NCI-H187 (cell line): ENCODE measurements around the gene PCGF3.
"Not testable (repeated sequence)": the region's sequence is repeated elsewhere in the genome, so short reads cannot be mapped to it uniquely, and the experiment has no call there.

ENCODE experiments used
- DNase-seq, 2 experiments: peaks; one replicate each; lab custom pipeline; 2025; lab: John Stamatoyannopoulos, UW

The PCGF3 gene

DNA sequence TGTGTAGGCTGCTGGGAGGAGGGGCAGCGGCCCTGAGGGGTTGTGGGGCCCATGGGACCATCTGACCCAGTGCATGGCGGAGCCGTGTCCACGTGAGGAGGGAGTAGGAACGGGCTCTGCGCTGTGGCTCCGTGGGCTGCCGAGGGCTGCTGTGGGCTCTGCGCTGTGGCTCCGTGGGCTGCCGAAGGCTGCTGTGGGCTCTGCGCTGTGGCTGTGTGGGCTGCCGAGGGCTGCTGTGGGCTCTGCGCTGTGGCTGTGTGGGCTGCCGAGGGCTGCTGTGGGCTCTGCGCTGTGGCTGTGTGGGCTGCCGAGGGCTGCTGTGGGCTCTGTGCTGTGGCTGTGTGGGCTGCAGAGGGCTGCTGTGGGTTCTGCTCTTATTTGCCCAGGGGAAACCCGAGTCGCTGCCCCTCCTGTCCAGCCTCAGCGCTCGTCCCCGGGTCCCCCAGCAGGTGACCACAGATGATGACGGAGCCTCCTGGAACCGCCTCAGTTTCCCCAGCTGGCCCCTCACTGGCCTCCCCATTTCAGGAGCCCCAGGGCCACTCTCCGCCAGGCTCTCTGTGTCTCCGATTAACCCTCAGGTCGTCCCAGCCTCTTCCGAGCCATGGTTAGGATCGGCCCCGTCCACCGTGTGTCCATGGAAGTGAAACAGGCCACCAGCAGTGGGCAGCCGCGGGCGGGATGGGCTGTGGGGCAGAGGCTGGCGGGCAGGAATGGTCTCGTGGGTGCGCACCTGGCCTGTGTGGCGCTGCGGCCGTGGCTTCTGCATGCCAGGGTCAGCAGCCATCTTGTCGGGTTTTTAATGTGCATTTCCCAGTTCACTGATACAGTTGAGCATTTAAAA, 20.0 kb downstream of the PCGF3 start:
- DNase-seq: no peak

DNA sequence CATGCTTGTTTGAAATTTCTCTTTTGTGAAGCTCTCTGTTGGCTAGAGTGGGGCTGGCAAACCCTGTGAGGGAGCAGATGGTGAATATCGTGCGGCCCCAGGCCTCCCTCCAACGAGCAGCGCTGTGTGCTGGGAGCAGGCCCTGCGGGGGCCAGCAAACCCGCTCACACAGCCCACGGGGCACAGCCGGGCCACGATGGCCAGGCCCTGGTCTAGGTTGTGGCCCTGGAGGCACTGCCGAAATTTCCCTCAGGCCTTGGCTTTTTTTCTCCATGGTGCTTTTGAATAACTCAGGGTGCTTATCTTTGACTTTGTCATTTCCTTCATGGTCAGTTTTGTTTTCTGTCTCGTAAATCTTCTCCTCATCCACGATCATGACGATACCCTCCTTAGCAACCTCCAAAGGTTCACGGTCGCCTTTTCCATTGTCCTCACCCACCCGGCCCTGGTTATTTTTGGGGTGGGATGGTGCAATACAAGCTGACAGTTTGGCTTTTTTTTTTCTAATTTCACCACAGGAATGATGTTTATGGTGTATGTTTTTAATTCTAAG, 20.7 kb downstream of the PCGF3 start:
- no peak for DNase-seq

DNA sequence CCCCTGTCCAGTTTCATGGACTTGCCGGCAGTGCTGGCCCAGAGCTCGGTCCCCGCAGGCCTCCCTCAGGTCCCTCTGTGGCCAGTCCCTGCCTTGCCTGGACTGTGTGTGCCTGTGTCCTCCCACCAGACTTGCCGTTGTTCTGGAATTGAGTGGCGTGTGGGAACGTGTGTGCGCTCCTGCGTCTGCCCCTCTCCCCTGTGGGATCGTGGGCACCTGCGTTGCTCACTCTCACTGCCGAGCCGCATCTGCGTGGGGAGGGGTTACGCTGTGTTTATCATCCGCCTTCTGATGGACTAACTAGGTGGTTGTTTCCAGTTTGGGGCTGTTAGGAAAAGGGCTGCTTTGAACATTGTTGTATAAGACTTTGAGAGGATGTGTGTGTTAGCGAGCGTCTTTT, 21.2 kb downstream of the PCGF3 start:
- no peak for DNase-seq

DNA sequence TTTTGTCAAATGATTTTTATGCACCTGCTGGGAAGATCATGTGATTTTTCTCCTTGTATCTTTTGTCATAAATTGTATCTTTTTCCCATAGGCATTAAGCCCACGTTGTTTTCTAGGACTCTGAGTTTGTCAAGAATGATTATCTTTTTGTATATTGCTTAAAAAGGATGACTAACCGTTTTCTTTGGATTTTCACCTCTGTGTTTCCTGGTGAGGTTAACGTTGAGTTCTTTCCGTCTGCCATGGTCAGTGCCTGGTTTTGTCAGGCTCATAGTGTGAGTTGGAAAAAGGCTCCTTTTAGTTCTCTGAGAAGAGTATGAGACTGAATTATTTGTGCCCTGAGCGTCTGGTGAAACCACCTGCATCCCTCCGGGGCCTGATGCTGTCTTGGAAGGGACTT, 21.9 kb downstream of the PCGF3 start:
- DNase-seq: no peak

DNA sequence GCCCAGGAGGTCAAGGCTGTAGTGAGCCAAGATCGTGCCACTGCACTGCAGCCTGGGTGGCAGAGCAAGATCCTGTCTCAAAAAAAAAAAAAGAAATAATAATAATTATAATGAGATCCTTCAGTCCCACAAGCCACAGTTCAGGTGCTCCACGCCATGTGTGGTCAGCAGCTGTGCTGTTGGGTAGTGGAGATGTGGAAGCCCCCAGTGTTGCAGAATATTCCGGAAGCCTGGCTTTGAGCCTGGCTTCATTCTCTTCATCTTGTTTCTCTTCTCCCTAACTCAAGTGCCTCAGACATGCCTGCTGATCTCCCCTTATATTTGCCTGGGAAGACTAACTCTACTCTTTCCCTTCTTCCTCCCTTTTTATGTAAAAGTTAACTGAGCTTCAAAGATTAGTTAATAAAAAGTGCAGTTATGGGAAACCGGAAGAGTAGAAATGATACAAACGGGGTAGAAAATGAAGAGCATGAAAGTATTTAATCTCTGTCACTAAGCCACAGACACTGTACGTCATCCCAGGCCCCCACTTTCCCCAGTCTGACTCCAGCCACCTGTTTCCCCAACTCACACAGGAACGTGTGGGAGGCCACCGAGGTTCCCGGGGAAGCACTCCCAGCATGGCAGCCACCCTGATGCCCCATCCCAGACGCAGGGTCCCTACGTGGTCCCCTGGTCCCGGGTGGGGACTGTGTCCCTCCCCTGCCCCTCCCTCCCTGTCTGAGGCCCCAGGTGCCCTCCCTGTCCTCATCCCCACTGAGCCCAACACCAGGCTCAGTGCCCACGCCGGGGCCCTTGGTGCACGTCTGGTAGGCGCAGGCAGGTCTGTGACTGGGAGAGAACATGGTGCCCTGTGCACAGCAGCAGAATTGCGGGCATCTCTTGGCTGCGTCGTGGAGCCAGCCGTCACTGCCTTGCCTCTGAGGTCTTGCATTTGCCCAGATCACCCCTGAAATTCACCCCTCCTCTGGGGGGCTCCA, 24.0 kb downstream of the PCGF3 start:
- no peak for DNase-seq

DNA sequence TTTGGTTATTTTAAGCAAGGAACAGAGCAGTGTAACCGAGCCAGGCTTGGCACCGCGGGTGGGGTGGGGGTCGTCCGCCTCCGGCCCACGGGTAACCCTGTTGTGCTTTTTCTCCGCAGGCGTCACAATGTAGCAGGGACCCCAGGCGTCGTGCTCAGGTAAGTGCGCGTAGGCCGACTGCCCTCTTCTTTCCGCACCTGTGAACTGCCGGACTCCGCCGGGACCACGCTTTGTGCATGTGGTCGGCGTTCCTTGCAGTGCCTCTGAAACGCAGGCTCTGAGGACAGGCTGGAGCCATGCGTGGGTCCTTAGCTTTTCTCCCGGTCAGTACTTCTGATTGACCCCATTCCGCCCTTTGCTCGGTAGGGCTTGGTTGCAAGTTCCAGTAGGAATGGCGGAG, 24.9 kb downstream of the PCGF3 start:
- DNase-seq: no peak

DNA sequence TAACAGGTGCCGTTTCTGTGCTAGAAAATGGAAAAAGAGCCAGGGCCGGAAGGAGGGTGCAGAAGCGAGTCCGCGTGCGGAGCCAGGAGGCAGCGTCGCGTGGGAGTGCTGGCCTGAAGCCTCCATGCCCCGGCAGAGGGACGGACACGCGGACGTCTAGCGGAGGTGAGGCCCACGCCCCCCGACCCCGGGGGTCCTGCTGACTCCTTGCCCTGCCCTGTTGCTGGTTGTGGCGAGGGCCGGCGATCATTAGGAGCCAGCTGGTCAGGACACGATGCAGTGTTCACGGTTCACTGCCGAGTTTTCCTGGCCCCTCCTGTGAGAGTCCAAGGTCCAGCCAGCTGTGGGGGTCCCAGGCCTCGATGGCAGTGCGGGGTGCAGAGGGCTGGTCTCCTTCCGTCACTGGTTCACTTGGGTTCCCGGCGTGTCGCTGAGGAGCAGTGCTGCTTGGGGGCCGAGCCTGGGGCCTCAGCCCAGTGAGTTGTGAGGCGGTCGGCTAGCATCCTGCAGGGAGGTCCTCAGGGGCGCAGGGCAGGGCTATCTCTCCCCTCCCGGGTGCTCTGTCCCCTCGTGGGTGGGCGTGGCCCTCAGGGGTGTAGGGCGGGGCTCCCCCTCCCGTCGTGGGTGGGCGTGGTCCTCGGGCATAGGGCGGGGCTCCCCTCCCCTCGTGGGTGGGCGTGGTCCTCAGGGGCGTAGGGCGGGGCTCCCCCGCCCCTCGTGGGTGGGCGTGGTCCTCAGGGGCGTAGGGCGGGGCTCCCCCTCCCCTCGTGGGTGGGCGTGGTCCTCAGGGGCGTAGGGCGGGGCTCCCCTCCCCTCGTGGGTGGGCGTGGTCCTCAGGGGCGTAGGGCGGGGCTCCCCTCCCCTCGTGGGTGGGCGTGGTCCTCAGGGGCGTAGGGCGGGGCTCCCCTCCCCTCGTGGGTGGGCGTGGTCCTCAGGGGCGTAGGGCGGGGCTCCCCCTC, 25.6 kb downstream of the PCGF3 start:
- DNase-seq: not testable (repeated sequence)

DNA sequence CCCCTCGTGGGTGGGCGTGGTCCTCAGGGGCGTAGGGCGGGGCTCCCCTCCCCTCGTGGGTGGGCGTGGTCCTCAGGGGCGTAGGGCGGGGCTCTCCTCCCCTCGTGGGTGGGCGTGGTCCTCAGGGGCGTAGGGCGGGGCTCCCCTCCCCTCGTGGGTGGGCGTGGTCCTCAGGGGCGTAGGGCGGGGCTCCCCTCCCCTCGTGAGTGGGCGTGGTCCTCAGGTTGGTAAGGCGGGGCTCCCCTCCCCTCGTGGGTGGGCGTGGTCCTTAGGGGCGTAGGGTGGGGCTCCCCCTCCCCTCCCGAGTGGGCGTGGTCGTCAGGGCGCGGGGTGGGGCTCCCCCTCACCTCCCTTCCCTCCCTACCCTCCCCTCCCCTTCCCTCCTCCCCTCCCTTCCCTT, 26.3 kb downstream of the PCGF3 start:
- not testable (repeated sequence) for DNase-seq

DNA sequence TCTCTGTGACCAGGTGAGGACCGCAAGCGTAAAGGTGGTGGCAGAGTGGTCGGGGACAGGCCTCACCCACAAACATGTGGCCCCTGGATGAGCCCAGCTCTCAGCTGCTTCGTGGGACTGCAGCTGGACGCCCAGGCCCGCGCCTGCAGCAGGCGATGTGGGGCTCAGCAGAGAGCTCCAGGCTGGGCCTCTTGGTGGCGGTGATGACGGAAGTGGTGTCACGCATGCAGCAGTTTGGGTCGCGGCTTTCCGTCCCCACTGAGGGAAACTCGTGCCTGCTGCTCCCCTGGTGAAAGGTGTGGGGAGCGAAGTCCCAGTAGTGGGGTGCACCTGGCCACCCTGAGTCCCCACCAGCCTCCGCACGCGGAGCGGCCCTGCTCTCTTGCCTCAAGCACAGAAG, 26.9 kb downstream of the PCGF3 start:
- DNase-seq: no peak

DNA sequence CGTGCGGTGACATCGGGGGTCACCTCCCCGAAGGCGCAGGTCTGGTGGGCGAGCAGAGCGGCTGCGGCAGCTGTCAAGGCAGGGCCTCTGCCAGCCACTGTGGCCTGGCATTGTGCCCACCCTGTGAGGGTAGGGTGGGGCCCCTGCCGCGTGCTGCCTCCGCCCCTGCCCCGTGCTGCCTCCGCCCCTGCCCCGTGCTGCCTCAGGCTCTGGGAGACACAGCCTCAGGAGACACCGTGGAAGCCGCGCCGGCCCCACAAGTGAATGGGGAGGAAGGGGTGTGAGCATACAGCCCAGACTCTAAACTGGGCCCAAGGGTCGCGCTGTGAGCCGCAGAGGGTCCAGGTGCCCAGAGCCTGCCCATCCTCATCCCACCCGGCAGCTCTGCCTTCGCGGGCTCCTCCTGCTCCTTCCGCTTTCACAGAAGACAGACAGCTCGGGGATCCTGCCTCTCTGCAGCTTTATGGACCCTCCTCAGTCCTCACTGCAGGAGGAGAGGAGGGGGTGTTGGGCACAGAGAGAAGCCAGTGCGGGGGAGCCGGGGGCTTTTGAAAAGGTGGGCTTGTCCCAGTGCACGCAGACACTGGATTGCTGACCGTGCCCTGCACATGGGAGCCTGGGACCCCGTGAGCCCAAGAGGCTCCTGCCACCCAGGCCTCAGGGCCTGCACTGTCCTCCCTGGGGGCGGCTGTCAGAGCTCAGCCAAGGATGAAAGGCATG, 27.4 kb downstream of the PCGF3 start:
- DNase-seq: no peak

DNA sequence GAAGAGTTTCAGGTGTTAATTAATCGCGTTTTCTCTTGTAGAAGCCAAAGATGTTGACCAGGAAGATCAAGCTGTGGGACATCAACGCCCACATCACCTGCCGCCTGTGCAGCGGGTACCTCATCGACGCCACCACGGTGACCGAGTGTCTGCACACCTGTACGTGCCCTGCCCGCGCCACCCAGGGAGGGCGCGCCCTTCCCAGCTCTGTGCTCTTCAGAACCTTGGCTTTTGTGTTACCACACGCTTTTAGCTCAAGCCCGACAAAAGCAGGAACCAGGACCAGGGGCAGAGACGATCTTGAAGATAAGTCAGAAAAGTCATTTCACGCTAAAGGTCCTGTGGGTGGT, 28.0 kb downstream of the PCGF3 start:
- DNase-seq: no peak

DNA sequence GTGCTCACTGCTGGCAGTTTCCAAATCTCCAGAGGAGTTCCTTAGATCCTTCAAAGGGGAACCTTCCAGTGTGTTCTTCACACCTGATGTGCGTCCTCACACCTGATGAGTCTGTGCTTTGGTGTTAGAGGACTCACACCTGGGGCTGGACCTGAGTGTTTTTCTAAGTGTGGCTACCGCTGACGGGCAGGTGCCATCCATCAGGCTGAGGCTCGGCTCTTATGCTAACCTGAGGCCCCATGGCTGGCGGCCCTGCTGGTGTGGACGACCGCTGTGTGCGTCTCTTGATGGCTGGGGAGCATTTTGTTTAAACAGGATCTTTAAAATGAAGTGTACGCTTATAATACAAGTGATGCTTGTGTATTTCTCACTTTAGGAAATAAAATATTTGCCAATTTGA, 28.4 kb downstream of the PCGF3 start:
- no peak for DNase-seq

DNA sequence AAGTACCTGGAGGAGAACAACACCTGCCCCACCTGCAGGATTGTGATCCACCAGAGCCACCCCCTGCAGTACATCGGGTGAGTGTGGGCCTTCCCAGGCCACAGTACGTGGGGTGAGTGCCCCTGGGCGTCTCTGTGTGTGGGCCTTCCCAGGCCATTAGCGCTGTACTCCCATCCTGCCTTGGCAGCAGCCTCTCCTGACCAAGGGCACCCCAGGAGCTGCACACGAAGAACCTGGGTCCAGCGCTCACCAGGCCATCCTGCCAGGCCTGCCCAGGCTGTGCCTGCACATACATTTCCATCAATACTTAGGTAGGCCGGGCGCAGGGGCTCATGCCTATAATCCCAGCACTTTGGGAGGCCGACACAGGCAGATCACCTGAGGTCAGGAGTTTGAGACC, 29.3 kb downstream of the PCGF3 start:
- no peak for DNase-seq

DNA sequence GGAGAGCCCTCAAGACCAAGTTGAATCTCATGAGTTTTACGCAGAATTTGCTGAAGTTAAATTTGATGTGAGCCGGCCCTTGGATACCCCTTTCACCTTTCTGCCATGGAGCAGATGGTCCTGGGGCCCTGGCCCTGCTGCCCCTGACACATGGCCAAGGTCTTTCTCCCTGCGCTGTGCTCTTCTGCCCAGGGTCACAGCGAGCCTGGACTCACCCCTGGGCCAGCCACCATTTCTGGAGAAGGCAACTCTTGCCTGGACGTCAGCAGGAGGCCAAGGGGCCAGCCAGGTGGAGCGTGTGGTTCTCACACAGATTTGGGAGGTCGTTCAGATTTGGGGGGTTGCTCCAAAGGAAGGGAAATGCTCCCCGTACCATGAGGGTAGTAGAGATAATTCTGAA, 30.0 kb downstream of the PCGF3 start:
- no peak for DNase-seq

DNA sequence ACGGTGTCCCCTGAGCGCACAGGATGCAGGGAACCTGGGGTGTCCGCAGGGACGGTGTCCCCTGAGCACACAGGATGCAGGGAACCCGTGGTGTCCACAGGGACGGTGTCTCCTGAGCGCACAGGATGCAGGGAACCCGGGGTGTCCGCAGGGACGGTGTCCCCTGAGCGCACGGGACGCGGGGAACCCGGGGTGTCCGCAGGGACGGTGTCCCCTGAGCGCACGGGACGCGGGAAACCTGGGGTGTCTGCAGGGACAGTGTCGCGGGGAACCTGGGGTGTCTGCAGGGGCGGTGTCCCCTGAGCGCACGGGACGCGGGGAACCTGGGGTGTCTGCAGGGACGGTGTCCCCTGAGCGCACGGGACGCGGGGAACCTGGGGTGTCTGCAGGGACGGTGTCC, 30.9 kb downstream of the PCGF3 start:
- DNase-seq: not testable (repeated sequence)

DNA sequence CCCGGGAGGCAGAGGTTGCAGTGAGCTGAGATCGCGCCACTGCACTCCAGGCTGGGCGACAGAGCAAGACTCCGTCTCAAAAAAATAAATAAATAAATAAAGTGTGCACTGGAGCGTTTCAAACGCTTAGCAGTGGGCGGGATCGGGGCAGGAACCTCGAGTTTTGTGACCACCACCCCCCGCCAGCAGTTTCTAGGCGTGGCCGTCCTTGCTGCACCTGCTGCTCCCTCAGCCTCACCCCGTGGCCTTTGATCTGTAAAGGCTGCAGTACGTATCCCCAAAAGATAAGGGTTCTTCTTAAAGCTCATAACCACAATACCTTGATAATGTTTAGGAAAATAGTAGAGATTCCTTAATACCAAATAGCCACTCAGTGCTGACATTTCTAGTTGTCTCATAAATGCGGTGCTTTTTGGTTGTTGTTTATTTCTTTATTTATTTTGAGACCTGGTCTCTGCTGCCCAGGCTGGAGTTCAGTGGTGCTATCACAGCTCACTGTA, 33.2 kb downstream of the PCGF3 start:
- no peak for DNase-seq

DNA sequence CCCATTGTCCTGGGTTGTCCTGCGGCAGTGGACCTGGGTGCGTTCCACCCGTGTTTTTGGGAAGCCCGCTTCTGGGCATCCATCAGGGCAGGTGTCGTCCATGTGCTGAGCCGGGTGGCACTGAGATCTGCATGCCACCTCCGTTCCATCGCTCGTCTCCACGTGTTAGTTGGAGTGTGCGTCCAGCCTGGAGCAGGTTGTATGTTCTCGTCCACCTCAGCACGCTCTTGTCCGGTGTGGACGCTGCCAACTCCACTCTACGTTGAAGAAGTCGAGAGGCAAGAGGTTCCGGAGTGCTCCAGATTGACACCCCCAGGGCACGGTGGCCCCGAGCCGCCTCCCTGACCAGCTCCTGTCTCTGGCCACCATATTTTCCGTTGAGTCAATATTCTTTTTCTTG, 33.9 kb downstream of the PCGF3 start:
- DNase-seq: no peak

DNA sequence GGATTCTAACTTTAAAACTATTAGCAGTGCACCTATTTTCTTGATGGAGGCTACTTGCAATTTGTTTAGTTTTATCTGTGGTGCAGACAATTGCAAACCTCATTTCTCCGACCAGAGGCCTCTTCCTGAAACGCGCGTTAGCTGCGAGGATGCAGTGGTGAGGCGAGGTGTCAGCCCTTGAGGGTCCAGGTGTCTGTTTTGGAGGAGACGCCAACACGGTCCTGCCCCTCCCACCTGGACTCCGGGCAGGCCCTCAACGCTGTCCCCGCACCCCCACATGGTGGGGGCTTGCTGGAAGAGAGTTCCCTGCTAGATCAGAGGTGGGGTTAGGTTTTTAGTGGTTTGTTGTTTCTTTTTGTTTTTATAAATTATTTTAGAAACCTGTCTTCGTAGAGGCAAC, 34.4 kb downstream of the PCGF3 start:
- DNase-seq: no peak

DNA sequence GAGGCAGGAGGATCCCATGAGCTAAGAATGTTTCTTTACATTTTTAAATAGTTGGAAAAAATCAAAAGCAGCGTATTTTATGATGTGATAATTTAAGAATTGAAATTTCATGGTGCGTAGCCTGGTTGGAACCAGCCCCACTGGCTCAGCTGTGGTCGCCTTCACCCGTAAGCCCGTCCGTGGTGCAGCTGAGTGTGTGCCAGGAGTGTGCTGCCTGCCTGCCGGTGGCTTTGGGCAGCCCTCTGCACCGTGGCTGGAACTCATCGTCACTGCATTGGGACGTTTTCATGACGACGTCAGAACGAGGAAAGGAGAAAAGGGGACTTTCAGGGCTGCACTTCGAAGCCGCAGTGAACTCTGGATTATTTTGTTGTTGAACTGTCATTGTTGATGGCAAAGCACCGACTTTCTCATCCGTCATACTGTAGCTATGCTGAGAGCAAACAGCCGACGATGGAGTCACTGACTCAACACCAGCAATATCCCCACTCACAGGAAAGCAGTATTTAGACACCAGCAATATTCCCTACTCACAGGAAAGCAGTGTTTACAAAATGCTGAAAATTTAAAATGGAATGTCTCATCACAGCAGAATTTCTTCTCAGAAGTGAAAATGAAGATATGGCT, 35.1 kb downstream of the PCGF3 start:
- DNase-seq: no peak

DNA sequence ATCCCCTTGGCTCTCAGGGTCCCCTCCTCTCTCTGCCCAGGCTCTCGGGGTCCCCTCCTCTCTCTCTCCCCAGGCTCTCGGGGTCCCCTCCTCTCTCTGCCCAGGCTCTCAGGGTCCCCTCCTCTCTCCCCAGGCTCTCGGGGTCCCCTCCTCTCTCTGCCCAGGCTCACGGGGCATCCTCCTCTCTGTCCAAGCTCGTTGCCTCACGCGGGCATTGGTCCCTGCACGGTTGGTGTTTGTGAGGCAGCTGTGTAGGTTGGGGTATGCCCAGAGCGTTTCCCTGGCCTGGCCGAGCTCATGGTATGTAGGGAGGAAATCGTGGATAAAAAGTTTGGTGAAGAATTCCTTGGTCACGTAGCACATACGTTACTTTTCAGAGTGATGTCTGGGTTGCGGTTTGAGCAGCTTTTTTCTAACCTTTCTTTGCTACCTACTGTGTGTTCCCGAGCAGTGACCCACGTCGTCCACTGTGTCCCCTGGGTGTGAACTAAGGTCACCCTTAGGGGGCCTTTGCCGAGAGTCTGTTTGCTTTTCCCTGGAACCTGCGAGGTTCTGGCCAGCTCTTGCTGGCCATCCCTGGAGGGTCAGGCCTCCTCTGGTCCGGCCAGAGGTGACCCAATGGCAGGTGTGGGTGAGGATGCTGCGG, 36.6 kb downstream of the PCGF3 start:
- no peak for DNase-seq
